ENCODE data around the gene DDA1. TPM values are rescaled to one million over a fixed set of nuclear protein-coding genes. Genes with fewer than 3 reads are reported as not detected.
"Not testable (repeated sequence)": the region's sequence is repeated elsewhere in the genome, so short reads cannot be mapped to it uniquely, and the experiment has no call there.

DDA1 gene
- total and polyA plus RNA-seq, 9 donors = 18.6 to 42.2 (median 36.4) TPM

- 91% methylated on average over 10 of the region's 11 CpGs for WGBS (ENCODE audit: insufficient coverage)
- H3K4me3 ChIP-seq (ENCODE audit: low read length) = no peak overlapping the region
- H3K36me3 ChIP-seq (ENCODE audit: control insufficient read depth, insufficient read depth, low read length) = no peaks in the 10 kb centered on the region
- H3K27me3 ChIP-seq (ENCODE audit: control insufficient read depth, insufficient read depth, low read length) = peaks cover 13% of the 10 kb centered on the region
- DNase-seq = no peak
- no peak overlapping the region for H3K27ac ChIP-seq (ENCODE audit: low read length)
- peaks cover 17% of the 10 kb centered on the region for H3K4me1 ChIP-seq (ENCODE audit: control insufficient read depth, insufficient read depth, low read length)
- H3K9me3 ChIP-seq (replicated peaks; ENCODE audit: control insufficient read depth, low read depth, low read length) = no peaks in the 10 kb centered on the region
These were observed 23.1 kb upstream of the DDA1 start for GRCh38 chr19:17286263-17286662.

- 83% methylated on average over 9 of the region's 9 CpGs for WGBS (ENCODE audit: insufficient coverage)
- H3K27me3 ChIP-seq (ENCODE audit: control insufficient read depth, insufficient read depth, low read length) = peaks cover 9% of the 10 kb centered on the region
These were observed 22.6 kb upstream of the DDA1 start for GRCh38 chr19:17286752-17287151.

GRCh38 chr19:17289489-17289888, 19.9 kb upstream of the DDA1 start:
- Histone ChIP-seq H3K4me1 (ENCODE audit: control insufficient read depth, insufficient read depth, low read length) (peaks cover 14% of the 10 kb centered on the region), H3K4me3 (ENCODE audit: low read length) (no peak overlapping the region), H3K27me3 (ENCODE audit: control insufficient read depth, insufficient read depth, low read length) (no peaks in the 10 kb centered on the region), H3K27ac (ENCODE audit: low read length) (no peak overlapping the region), H3K9me3 (replicated peaks; ENCODE audit: control insufficient read depth, low read depth, low read length) (no peaks in the 10 kb centered on the region), H3K36me3 (ENCODE audit: control insufficient read depth, insufficient read depth, low read length) (peaks cover 7% of the 10 kb centered on the region)
- DNase-seq = peak; percentile 77
- WGBS (ENCODE audit: insufficient coverage) = 6% methylated on average over 5 of the region's 22 CpGs

More at GRCh38 chr19:17286752-17287151, 22.6 kb upstream of the DDA1 start:
- DNase-seq = no peak
- H3K4me1 ChIP-seq (ENCODE audit: control insufficient read depth, insufficient read depth, low read length) = peaks cover 14% of the 10 kb centered on the region
- H3K36me3 ChIP-seq (ENCODE audit: control insufficient read depth, insufficient read depth, low read length) = peaks cover 2% of the 10 kb centered on the region
- no peaks in the 10 kb centered on the region for H3K9me3 ChIP-seq (replicated peaks; ENCODE audit: control insufficient read depth, low read depth, low read length)
- H3K4me3 ChIP-seq (ENCODE audit: low read length) = no peak overlapping the region
- no peak overlapping the region for H3K27ac ChIP-seq (ENCODE audit: low read length)

GRCh38 chr19:17292301-17293074, 16.9 kb upstream of the DDA1 start:
- DNase-seq = peak; percentile 92
- Histone ChIP-seq H3K27ac (ENCODE audit: low read length) (peak overlapping the region; percentile 55), H3K27me3 (ENCODE audit: control insufficient read depth, insufficient read depth, low read length) (no peaks in the 10 kb centered on the region), H3K4me3 (ENCODE audit: low read length) (peak overlapping the region; percentile 49), H3K36me3 (ENCODE audit: control insufficient read depth, insufficient read depth, low read length) (peaks cover 11% of the 10 kb centered on the region), H3K9me3 (replicated peaks; ENCODE audit: control insufficient read depth, low read depth, low read length) (no peaks in the 10 kb centered on the region), H3K4me1 (ENCODE audit: control insufficient read depth, insufficient read depth, low read length) (peaks cover 14% of the 10 kb centered on the region)
- 6% methylated on average over 31 of the region's 46 CpGs for WGBS (ENCODE audit: insufficient coverage)

- no peak for DNase-seq
- Histone ChIP-seq H3K9me3 (replicated peaks; ENCODE audit: control insufficient read depth, low read depth, low read length) (peaks cover 2% of the 10 kb centered on the region), H3K4me1 (ENCODE audit: control insufficient read depth, insufficient read depth, low read length) (peaks cover 14% of the 10 kb centered on the region), H3K27ac (ENCODE audit: low read length) (no peak overlapping the region), H3K4me3 (ENCODE audit: low read length) (no peak overlapping the region), H3K27me3 (ENCODE audit: control insufficient read depth, insufficient read depth, low read length) (no peaks in the 10 kb centered on the region), H3K36me3 (ENCODE audit: control insufficient read depth, insufficient read depth, low read length) (peaks cover 15% of the 10 kb centered on the region)
- 85% methylated on average over 13 of the region's 14 CpGs for WGBS (ENCODE audit: insufficient coverage)
These were observed 15.8 kb upstream of the DDA1 start for GRCh38 chr19:17293605-17294004.

- H3K4me1 ChIP-seq (ENCODE audit: control insufficient read depth, insufficient read depth, low read length) = peaks cover 14% of the 10 kb centered on the region
- H3K9me3 ChIP-seq (replicated peaks; ENCODE audit: control insufficient read depth, low read depth, low read length) = peaks cover 2% of the 10 kb centered on the region
- no peak overlapping the region for H3K27ac ChIP-seq (ENCODE audit: low read length)
- H3K36me3 ChIP-seq (ENCODE audit: control insufficient read depth, insufficient read depth, low read length) = peaks cover 15% of the 10 kb centered on the region
- no peak for DNase-seq
- H3K27me3 ChIP-seq (ENCODE audit: control insufficient read depth, insufficient read depth, low read length) = no peaks in the 10 kb centered on the region
- no peak overlapping the region for H3K4me3 ChIP-seq (ENCODE audit: low read length)
- 78% methylated on average over 48 of the region's 48 CpGs for WGBS (ENCODE audit: insufficient coverage)
These were observed 15.1 kb upstream of the DDA1 start for GRCh38 chr19:17294051-17294891.

DNA sequence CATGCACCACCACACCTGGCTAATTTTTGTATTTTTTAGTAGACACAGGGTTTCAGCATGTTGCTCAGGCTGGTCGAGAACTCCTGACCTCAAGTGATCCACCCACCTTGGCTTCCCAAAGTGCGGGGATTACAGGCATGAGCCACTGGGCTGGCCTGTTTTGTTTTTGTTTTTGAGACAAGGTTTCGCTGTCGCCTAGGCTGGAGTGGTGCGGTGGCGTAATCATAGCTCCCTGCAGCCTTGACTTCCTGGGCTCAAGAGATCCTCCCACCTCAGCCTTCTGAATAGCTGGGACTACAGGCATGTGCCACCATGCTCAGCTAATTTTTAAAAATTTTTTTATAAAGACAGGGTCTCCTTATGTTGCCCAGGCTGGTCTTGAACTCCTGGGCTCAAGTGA, 13.8 kb upstream of the DDA1 start:
- H3K9me3 ChIP-seq (replicated peaks; ENCODE audit: control insufficient read depth, low read depth, low read length); H3K4me3 ChIP-seq (ENCODE audit: low read length); H3K27ac ChIP-seq (ENCODE audit: low read length); DNase-seq; H3K27me3 ChIP-seq (ENCODE audit: control insufficient read depth, insufficient read depth, low read length); H3K4me1 ChIP-seq (ENCODE audit: control insufficient read depth, insufficient read depth, low read length): not testable (repeated sequence)
- 100% methylated on average over 2 of the region's 6 CpGs for WGBS (ENCODE audit: insufficient coverage)
- H3K36me3 ChIP-seq (ENCODE audit: control insufficient read depth, insufficient read depth, low read length) = peaks cover 15% of the 10 kb centered on the region

DNA sequence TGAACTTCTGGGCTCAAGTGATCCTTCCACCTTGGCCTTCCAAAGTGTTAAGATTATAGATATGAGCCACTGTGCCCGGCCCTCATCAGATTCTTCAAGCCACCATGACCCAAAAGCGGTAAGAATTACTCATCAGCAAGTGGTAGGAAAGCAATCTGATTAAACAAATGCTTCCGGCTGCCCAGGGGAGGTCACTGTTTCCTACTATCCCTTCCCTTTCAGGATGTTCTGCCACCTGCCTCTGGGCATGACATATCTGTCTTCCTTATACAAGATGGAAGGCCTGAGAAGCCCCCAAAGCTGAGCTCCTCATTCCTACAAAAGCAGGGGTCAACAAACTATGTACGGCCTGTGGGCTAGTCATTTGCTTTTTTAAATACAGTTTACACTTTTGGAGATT, 13.1 kb upstream of the DDA1 start:
- Histone ChIP-seq H3K4me1 (ENCODE audit: control insufficient read depth, insufficient read depth, low read length) (peaks cover 9% of the 10 kb centered on the region), H3K36me3 (ENCODE audit: control insufficient read depth, insufficient read depth, low read length) (peaks cover 15% of the 10 kb centered on the region), H3K4me3 (ENCODE audit: low read length) (no peak overlapping the region), H3K27ac (ENCODE audit: low read length) (no peak overlapping the region), H3K9me3 (replicated peaks; ENCODE audit: control insufficient read depth, low read depth, low read length) (peaks cover 2% of the 10 kb centered on the region), H3K27me3 (ENCODE audit: control insufficient read depth, insufficient read depth, low read length) (no peaks in the 10 kb centered on the region)
- 60% methylated on average over 1 of the region's 4 CpGs for whole genome bisulfite sequencing (ENCODE audit: insufficient coverage)
- DNase-seq = no peak

GRCh38 chr19:17296976-17297375, 12.4 kb upstream of the DDA1 start:
- H3K4me3 ChIP-seq (ENCODE audit: low read length) = no peak overlapping the region
- no peaks in the 10 kb centered on the region for H3K27me3 ChIP-seq (ENCODE audit: control insufficient read depth, insufficient read depth, low read length)
- peaks cover 12% of the 10 kb centered on the region for H3K36me3 ChIP-seq (ENCODE audit: control insufficient read depth, insufficient read depth, low read length)
- H3K4me1 ChIP-seq (ENCODE audit: control insufficient read depth, insufficient read depth, low read length) = peaks cover 6% of the 10 kb centered on the region
- WGBS (ENCODE audit: insufficient coverage) = 83% methylated on average over 3 of the region's 6 CpGs
- no peak for DNase-seq
- no peak overlapping the region for H3K27ac ChIP-seq (ENCODE audit: low read length)
- peaks cover 2% of the 10 kb centered on the region for H3K9me3 ChIP-seq (replicated peaks; ENCODE audit: control insufficient read depth, low read depth, low read length)

DNA sequence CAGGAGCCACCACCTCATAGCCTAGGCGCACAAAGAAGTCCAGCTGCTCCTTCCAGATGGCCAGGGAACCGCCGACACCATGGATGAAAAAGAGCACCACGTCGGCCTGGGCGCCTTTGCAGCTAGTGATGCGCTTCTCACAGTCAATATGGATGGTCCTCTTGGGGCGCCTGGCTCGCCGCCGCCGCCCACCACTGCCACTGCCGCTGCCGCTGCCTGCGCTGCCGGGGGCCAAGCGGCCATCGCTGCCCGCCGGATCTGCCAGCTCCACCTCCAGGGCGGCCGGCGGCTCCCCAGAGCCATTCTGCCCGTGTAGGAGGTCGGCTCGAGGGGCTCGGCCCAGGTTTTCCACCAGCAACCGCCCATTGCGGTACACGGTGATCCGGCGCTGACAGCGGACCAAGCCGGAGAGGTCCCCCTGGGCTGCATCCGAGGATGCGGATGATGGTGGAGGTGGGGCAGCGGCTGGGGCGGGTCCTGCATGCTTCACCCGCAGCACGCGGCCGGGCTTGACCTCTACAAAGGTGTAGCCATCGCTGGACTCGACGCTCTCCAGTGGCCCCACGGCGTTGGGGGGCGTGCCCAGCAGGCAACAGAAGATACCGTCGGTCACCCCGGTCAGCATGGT, 8.3 kb upstream of the DDA1 start:
- Histone ChIP-seq H3K36me3 (ENCODE audit: control insufficient read depth, insufficient read depth, low read length) (peaks cover 4% of the 10 kb centered on the region), H3K27me3 (ENCODE audit: control insufficient read depth, insufficient read depth, low read length) (no peaks in the 10 kb centered on the region), H3K9me3 (replicated peaks; ENCODE audit: control insufficient read depth, low read depth, low read length) (peaks cover 2% of the 10 kb centered on the region), H3K4me3 (ENCODE audit: low read length) (no peak overlapping the region), H3K27ac (ENCODE audit: low read length) (no peak overlapping the region), H3K4me1 (ENCODE audit: control insufficient read depth, insufficient read depth, low read length) (peaks cover 25% of the 10 kb centered on the region)
- 92% methylated on average over 43 of the region's 51 CpGs for WGBS (ENCODE audit: insufficient coverage)
- DNase-seq = no peak

All from muscle of leg (tissue), 11 donors.